Iris pigment epithelial cell (primary cell): ENCODE data around the gene PPP1R26.
"Not testable (repeated sequence)": the region's sequence is repeated elsewhere in the genome, so short reads cannot be mapped to it uniquely, and the experiment has no call there.

Experiments used
- DNase-seq: peaks from one replicate; pipeline ENCODE4 v3.0.0-alpha.2; 2011; ENCODE audit warnings: low read depth

PPP1R26 gene

DNA sequence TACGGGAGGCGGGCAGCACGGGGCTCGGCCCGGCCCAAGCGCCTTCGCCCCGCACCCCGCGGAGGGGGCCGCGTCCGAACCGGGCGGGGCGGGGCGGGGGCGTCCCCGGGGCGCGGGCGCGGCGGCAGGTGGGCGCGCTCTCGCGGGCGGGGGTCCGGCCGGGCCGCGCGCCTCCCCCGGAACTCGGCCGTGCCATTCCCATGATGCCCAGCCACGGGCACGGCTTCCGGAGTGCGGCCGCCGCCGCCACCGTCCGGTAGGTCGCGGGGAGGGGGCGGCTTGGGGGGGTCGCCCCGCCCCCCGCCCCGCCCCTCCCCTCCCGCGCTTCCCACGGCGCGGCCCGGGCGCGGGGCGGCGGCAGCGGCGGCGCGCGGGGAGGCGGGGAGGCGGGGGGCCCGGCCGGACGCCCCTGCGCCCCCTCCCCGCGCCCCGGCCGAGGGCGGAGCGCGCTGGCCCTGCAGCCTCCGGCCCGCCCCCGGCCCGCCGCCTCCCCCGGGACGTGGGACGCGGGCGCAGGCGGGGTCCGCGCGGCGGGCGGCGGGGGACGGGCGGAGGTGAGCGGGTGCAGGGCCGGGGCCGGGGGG is at the start of gene PPP1R26:
Gene PPP1R26 (plus strand): TSS at position 314 of the 584 bp plus-strand sequence. CDS start 4,729 bp downstream, outside the sequence.
- DNase-seq: no peak

GRCh38 chr9:135437259-135437658 is 42.3 kb upstream of the PPP1R26 start:
- no peak for DNase-seq

DNA sequence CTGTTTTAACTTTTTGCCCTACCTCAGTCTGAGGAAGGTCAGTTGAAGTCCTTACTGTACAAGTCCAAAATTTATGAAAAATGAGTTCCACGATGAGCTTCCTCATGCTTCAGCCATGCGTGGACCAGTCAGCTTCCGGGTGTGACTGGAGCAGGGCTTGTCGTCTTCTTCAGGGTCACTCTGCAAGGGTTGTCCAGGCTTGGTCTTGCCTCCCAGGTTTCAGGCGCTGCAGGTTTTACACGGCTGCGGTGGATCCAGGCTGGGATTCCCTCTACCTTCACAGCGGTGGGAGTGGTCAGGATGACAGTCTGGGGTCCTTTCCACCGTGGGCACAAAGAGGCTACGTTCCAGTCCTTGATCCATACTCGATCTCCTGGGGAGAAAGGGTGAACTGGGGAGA is 41.9 kb upstream of the PPP1R26 start:
- not testable (repeated sequence) for DNase-seq

DNA sequence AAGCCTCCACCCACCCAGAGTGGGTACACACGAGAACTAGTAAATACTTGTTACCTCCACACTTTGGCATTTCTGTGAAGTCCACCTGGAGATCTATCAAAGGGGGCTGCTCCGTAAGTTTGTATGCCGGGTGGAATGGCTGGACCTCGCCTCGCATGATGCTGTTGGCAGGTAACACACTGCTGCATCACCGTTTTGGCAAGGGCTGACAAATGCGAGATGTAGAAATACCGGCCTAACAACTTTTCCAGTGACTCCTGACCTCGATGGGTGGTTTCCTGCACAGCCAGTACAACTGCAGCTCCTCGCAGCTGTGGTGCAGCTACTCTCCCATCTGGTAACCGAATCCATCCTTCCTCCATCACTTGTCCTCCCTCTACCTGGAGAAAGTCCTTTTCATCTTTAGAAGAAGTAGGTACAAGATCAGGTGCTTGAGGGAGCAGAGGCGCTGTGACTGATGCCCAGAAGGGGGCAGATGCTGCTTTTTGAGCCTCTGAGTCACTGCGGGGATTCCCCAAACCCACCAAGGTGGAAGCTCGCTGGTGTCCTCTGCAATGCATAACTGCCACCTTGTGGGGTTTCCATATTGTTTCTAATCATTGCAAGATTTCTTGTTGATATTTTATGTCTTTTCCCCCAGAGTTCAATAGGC is 40.9 kb upstream of the PPP1R26 start:
- DNase-seq: not testable (repeated sequence)

- not testable (repeated sequence) for DNase-seq
Measured at GRCh38 chr9:135439514-135439913, 40.1 kb upstream of the PPP1R26 start.

- DNase-seq: no peak
Measured at GRCh38 chr9:135439916-135440315, 39.7 kb upstream of the PPP1R26 start.

DNA sequence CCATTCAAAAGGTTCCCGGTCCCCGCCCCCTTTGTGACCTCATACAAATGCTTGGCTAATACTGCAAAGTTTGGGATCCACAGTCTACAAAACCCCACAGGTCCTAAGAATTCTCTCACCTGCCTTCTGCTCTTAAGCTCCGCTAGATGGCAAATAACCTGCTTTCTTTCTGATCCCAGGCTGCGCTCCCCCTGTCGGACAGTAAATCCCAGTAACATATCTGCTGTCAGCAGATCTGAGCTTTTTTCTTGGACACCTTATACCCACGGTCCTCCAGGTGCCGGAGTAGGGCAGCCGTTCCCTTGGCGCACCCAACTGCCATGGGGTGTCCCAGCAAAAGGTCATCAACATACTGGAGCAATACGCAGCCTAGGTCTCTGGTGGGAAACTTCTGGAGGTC is 39.0 kb upstream of the PPP1R26 start:
- no peak for DNase-seq

DNA sequence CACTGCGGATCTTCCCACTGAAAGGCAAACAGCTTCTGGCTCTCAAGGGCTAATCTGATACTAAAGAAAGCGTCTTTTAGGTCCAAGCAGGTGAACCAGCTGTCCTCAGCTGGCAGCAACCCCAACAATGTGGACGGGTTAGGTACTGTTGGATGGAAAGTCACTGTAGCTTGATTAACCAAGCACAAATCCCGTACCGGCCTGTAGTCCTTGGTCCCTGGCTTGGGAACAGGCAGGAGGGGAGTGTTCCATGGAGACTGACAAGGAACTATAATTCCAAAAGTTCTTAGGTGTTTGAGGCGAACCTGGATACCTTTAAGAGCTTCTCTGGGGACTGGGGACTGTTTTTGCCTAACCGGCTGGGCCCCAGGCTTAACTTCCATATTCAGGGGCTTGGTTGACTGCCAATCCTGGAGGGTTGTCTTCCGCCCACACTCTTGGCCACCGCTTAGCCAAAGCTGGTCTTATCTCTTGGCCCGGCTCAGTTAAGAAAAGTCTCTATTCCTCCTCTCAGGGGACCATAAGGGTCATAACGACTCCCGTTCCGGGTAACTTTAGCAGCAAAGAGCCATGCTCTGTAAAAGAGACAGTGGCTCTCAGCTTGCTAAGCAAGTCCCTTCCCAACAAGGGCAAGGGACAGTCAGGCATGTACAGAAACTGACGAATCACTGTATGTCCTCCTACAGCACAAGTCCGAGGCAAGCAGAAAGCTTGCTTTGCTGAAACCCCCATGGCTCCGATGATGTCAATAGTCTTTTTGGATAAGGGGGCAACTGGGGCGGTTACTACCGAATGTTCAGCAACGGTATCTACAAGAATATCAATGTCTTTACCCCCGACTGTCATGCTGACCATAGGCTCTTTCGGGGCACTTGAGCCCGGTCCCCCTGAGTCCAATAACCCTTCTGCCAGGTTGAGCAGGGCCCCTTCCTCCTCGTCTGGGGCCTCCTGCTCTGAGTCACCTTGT is 38.2 kb upstream of the PPP1R26 start:
- not testable (repeated sequence) for DNase-seq

DNA sequence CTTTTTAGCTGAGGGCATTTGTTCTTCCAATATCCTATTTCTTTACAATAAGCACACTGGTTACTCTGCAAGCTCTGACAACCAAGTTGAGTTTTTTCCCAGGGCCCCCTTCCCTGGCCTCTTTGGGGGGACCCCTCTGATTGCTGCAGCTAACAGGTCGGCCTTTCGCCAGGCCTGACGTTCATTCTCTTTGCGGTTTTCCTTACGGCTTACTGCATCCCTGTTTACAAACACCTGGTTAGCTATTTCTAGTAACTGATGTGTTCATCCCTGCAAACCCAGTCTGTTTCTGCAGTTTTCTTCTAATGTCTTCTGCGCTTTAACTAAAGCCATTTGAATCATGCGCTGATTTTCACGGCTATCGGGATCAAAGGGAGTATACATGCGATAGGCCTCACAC is 37.5 kb upstream of the PPP1R26 start:
- no peak for DNase-seq

DNA sequence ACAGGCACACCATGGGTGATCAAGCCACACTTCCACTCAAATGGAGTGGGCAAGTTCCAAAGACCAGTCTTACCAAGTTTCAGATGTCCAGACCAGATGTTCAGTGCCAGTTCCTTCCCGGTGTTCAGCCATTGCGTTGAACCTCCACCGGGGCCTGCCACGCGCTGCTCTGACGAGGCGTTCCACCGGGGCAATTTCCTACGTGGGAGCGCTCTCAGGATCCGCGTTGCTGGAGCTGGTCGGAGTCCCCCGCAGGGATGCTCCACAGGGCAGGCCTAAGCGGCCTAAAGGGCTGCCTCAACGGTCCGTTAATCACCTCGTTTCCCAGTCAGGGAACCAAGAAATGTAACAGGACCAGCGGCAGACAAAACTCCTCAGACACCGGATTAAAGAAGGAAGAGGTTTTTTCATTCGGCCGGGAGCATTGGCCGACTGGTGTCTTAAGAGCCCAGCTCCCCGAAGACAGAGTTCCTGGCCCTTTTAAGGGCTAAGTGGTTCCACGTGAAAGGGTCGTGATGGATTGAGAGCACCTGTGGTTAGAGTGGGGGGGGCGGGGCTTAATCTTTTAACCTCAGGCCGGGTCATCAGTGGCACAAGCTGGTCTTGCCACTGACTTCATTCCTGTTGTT is 35.7 kb upstream of the PPP1R26 start:
- DNase-seq: no peak

GRCh38 chr9:135447126-135447525 is 32.5 kb upstream of the PPP1R26 start:
- no peak for DNase-seq

GRCh38 chr9:135448663-135449100 is 30.9 kb upstream of the PPP1R26 start:
- DNase-seq: no peak

GRCh38 chr9:135449532-135449931 is 30.1 kb upstream of the PPP1R26 start:
- not testable (repeated sequence) for DNase-seq

DNA sequence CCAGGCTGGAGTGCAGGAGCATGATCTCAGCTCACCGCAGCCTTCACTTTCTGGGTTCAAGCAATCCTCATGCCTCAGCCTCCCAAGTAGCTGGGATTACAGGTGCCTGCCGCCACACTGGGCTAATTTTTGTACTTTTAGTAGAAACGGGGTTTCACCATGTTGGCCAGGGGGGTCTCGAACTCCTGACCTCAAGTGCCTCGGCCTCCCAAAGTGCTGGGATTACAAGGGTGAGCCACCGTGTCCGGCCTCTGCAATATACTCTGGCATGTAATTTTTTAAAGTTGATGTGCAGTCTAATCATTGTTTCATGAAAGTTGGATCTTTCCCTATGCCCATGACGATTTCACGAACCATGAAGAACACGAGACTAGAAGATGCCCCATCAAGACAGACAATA is 28.6 kb upstream of the PPP1R26 start:
- no peak for DNase-seq

- DNase-seq: not testable (repeated sequence)
Measured at GRCh38 chr9:135451909-135452308, 27.7 kb upstream of the PPP1R26 start.

GRCh38 chr9:135454737-135455136 is 24.8 kb upstream of the PPP1R26 start:
- no peak for DNase-seq

DNA sequence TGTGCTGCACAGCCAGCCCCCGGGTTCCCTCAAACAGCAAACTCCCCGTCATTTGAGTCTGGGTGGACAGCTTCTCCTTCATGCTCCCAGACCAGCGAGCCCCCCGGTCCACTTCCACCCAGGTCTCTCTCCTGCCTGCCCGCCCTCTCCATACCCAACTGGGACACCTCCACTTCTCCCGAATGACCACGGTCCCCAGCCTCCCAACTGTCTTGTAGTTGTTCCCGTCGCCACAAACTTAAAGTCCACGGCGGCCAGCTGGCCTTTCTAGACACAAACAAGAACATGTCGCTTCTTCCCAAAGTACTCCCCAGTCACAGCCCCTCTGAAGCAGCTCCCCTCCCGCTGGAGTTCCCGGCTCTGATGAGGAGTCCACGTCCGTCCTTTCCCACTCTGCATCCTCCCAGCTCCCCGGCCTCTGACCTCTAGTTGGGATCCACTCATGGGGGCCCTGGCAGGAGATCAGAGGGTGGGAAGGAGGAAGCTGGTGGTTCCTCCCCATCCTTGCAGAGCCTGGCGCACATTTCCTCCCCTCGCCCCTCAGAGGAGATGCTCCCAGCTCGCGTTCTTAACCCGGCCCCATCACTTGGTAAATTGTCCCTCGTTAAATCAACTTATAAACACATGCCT is 24.1 kb upstream of the PPP1R26 start:
- no peak for DNase-seq

GRCh38 chr9:135456436-135457104 is 23.0 kb upstream of the PPP1R26 start:
- no peak for DNase-seq

GRCh38 chr9:135458478-135458877 is 21.1 kb upstream of the PPP1R26 start:
- DNase-seq: not testable (repeated sequence)

- DNase-seq: no peak
Measured at GRCh38 chr9:135461936-135462335, 17.6 kb upstream of the PPP1R26 start.

DNA sequence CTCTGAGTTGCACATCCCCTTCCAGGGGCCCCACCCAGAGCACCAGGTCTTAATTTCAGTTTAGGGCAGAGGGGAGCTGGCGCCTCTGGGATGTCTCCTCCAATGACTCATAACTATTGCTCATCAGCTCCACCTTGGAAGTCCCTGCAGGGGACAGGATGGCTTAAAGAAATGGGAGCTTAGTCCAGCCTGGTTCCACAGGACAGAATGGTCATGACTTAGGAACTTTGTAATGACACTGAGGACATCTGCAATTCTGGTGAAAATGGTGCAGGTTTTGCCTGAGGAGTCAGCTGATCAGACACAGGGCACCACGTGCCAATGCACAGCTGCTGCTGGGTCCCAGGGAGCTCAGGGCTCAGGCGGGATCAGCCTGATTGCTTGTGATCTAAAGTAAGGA is 16.4 kb upstream of the PPP1R26 start:
- DNase-seq: peak; percentile 44
